ENCODE data around the gene RAB7A.
"Not testable (repeated sequence)": the region's sequence is repeated elsewhere in the genome, so short reads cannot be mapped to it uniquely, and the experiment has no call there.

Gene RAB7A

DNA sequence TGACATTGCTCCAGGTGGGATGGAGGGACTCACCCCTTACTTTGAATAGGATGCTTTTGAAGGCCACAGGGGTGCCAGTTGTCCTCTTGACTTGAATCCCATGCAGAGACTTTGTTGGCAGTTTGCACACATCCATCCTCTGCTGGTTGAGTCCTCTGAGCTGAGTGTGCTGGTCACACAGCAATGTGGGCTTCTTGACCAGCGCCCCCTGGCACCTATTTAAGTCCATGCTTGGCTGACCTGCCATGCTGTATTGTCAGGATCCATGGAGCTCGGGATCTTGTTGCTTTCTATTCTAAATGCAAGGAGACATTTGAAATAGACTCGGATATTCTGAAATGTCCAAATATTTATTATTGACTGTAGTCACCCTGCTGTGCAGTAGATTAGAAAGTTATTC is 19.8 kb downstream of the RAB7A start:
- DNase-seq, result no peak
- in situ Hi-C loops (cut with MboI; ENCODE audit: low pct_unique_long_range_greater_than_20kb, low sequenced_read_pairs), result no loop called here

DNA sequence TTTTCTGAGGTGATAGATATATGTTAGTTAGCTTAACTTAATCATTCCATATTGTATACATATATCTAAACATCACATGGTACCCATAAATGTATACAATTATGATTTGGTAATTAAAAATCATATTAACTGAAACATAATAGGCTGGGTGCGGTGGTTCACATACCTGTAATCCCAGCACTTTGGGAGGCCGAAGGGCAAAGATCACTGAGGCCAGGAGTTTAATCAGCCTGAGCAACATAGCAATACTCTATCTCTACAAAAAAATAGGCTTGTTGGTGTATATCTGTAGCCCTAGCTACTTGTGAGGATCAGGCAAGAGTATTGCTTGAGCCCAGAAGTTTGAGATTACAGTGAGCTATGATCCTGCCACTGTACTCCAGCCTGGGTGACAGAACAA is 20.9 kb downstream of the RAB7A start:
- in situ Hi-C loops (cut with MboI; ENCODE audit: low pct_unique_long_range_greater_than_20kb, low sequenced_read_pairs), result no loop called here
- DNase-seq, result no peak

DNA sequence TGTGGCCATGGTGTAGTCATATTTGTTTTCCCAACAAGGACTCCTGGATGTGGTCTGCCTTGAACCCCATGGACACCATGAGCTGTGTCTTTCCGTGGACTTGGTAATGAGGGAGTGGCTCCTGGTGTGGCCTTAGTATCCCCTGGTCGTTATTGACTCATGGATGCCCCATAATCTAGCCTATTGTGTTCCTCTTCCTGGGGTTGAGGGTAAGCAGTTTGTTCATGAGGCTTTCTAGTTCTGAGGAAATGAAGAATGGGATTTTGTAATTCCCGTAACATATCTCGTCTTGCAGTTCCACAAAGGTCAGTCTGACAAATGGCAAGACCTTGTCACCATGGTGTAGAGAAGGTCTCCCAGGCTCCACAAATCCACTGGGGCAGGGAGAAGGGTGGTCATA is 22.6 kb downstream of the RAB7A start:
- in situ Hi-C loops (cut with MboI; ENCODE audit: low pct_unique_long_range_greater_than_20kb, low sequenced_read_pairs), result no loop called here
- no peak for DNase-seq

DNA sequence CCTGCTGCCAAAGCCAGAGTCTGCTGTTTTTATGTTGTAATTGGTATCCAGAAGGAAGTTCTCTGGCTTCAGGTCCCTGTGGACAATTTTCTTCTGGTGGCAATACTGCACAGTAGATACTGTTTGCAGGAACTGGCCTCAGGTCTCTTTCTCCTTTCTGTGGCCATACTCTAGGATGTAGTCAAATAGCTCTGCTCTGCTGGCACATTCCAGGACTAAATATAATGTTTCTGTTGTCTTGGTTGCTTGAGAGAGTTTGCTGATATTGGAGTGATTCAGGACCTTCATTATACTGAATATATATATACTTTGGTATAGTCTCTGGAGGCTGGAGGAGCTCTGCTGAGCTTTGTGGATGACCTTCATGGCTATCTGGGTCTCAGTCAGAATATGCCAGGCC is 23.1 kb downstream of the RAB7A start:
- in situ Hi-C loops (cut with MboI; ENCODE audit: low pct_unique_long_range_greater_than_20kb, low sequenced_read_pairs), result no loop called here
- DNase-seq, result no peak

DNA sequence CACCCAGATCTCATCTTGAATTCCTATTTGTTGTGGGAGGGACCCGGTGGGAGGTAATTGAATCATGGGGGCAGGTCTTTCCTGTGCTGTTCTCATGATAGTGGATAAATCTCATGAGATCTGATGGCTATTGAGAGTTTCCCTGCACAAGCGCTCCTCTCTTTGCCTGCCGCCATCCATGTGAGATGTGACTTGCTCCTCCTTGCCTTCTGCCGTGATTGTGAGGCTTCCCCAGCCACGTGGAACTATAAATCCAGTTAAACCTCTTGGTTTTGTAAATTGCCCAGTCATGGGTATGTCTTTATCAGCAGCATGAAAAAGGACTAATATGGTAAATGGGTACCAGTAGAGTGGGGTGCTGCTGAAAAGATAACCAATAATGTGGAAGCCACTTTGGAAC is 23.6 kb downstream of the RAB7A start:
- DNase-seq; in situ Hi-C loops (cut with MboI; ENCODE audit: low pct_unique_long_range_greater_than_20kb, low sequenced_read_pairs): not testable (repeated sequence)

DNA sequence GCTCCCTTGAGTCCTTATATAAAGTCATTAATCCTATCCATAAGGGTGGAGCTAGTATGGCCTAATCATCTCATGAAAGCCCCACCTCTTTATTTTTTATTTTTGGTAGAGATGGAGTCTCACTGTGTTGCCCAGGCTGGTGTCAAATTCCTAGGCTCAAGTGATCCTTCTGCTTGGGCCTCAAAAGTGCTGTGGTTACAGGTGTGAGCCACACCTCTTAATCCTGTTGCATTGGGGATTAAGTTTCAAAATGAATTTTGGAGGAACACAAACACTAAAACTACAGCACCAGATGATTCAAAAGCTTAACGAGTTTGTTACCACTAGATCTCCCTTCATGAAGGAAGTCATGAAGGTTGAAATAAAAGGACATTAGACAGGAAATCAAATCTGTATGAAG is 27.7 kb downstream of the RAB7A start:
- in situ Hi-C loops (cut with MboI; ENCODE audit: low pct_unique_long_range_greater_than_20kb, low sequenced_read_pairs), result no loop called here
- no peak for DNase-seq

DNA sequence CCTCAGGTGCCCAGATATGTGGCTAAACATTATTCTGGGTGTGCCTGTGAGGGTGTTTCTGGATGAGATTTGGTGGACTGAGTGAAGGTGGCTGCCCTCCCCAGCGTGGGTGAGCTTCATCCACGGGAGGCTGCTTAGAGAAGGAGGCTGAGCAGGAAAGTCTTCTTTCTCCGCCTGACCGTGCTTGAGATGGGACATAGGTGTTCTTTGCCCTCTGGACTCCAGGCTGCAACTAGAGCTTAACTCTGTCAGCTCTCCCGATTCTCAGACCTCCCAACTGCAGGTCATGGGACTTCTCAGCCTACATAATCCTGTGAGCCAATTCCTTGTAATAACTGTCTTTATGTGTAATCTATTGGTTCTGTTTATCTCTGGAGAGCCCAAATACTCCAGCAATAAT is 34.1 kb downstream of the RAB7A start:
- no peak for DNase-seq
- in situ Hi-C loops (cut with MboI; ENCODE audit: low pct_unique_long_range_greater_than_20kb, low sequenced_read_pairs), result no loop called here

DNA sequence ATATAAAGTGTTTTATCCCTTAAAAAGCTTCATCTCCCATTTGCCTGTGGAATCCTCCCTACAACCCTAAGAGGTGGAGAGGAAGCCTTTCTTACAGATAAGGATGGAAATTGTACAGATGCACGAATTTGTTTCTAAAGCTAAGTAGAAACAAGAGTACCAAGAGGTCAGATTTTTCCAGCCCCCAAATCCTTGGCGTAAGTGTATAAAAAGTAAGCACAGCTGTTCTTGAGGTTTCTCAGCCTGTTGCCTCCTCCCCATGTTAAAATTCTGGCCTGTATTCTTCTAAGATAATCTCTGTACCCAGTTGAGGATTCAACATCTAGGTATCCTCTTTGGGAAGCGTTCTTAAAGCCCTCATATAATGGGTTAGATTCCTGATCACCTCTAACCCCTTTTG is 34.9 kb downstream of the RAB7A start:
- no peak for DNase-seq
- in situ Hi-C loops (cut with MboI; ENCODE audit: low pct_unique_long_range_greater_than_20kb, low sequenced_read_pairs), result no loop called here

DNA sequence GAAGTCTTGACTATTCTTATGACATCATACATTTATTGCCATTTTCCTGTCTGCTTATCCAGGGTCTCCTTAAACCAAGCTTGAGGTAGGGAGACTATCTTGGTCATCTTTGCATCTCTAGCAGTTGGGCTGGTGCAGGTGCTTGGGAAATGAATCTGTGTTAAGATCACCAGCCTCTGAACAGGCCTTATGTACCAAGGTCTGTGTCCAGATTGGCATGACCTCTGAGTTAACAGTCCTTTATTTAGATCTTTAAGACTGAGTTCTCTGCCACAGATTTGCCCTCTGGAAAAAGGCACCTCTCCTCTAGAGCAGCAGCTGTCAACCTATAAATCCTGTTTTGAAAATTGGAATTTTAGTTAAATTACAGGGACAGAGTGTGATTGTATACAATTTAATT is 35.4 kb downstream of the RAB7A start:
- no peak for DNase-seq
- in situ Hi-C loops (cut with MboI; ENCODE audit: low pct_unique_long_range_greater_than_20kb, low sequenced_read_pairs), result no loop called here

DNA sequence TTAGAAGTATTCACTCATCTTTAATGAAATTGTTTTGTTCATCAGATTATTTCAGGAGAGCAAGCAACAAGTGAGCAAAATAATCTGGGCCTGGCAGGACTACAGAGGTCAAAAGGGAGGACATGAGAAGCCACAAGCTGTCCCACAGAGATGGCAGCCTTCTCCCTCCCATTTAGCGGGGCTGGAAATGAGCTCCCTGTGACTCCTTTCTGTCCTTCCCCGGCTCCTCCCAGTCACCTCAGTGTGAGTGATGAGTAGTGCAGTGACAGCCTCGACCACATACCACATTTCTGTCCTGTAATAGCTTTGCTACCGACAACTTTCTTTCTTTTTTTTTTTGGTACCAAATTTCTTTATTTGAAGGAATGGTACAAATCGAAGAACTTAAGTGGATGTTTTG is 38.0 kb downstream of the RAB7A start:
- DNase-seq, result peak; percentile 15
- in situ Hi-C loops (cut with MboI; ENCODE audit: low pct_unique_long_range_greater_than_20kb, low sequenced_read_pairs), result no loop called here

DNA sequence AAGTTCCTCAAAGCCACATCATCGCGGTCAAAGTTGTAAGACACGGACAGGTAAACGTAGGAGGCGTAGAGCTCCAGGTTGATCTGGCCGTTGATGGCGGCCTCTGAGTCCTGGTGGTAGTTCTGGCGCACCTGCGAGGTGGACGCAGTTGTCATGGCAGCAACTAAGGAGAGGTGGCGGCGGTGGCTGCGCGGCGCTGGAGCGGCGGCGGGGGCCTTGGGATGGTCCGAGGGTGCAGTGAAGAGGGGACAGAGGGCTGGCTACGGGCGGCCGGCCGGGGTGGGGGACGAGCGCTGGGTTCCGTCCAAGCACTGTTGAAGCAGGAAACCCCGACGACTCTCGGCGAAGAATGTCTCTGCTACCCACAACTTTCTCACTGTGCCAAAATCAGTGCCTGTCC is 38.9 kb downstream of the RAB7A start:
- in situ Hi-C loops (cut with MboI; ENCODE audit: low pct_unique_long_range_greater_than_20kb, low sequenced_read_pairs), result no loop called here
- no peak for DNase-seq

DNA sequence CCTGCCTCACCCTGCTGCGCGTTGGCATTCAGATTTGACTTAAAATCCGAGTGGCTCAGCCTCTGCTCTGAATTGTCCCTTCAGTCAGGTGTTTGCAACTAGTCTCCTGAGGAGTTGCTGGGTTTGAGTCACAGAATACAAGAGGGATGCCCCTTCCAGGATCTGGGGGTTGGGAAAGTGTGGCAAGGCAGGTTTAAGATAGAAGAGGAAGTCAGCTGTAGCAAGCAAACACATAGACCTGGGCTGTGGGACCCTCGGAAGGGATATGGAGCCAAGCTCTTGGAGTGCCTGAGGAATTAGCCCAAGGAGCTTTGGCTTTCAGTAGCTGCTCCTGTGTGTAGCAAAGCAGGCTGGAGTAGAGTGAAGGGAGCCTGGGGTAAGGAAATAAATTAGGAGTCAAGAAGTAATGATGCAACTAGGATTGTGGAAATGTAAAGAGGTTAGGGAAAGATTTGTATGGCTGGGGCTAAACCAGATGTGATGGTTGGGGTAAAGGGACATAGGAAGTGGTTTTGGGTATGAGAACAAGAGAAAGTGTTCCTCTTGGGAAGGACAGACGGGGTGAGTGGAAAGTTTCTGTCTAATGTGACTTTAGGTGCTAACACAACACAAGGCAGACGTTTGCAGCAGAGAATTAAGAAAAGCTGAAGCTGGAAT is 41.2 kb downstream of the RAB7A start:
- in situ Hi-C loops (cut with MboI; ENCODE audit: low pct_unique_long_range_greater_than_20kb, low sequenced_read_pairs), result no loop called here

DNA sequence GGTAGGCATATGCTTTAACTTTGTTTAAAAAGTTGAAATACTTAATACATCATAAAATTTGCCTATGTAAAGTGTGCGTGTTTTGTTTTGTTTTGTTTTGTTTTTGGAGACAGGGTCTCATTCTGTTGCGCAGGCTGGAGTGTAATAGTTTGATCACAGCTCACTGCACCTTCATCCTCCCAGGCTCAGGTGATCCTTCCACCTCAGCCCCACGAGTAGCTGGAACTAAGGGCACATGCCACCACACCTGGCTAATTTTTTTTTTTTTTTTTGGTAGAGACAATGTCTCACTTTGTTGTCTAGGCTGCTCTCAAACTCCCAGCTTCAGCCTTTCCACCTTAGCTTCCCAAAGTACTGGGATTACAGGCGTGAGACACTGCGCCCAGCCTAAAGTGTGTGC is 42.5 kb downstream of the RAB7A start:
- no peak for DNase-seq
- in situ Hi-C loops (cut with MboI; ENCODE audit: low pct_unique_long_range_greater_than_20kb, low sequenced_read_pairs), result no loop called here

More for the DNA sequence above, 41.2 kb downstream of the RAB7A start:
- peak; percentile 25 for DNase-seq

DNA sequence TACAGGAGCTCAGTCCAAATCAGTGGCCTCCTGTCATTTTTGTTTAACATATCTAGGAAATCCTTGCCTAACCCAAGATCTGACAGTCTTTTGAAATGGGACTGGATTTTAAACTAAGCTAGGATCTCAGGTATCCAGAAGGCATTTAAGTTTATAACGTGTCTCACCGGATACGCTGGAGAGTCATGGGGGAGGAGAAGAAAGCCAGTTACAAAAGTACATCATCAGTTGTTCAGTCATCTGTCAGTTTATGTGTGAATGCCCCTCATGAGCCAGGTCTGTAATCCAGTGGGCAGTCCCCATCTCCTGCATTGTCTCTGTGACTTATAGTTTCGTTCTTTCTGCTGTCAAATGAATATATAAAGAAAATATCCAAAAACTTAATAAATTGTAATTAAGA is 44.4 kb downstream of the RAB7A start:
- in situ Hi-C loops (cut with MboI; ENCODE audit: low pct_unique_long_range_greater_than_20kb, low sequenced_read_pairs), result no loop called here
- no peak for DNase-seq

DNA sequence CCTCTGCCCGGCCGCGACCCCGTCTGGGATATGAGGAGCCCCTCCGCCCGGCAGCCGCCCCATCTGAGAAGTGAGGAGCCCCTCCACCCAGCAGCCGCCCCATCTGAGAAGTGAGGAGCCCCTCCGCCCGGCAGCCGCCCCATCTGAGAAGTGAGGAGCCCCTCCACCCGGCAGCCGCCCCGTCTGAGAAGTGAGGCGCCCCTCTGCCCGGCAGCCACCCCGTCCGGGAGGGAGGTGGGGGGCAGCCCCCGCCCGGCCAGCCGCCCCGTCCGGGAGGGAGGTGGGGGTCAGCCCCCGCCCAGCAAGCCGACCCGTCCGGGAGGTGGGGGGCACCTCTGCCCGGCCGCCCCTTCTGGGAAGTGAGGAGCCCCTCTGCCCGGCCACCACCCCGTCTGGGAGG is 47.2 kb downstream of the RAB7A start:
- in situ Hi-C loops (cut with MboI; ENCODE audit: low pct_unique_long_range_greater_than_20kb, low sequenced_read_pairs), result not testable (repeated sequence)

DNA sequence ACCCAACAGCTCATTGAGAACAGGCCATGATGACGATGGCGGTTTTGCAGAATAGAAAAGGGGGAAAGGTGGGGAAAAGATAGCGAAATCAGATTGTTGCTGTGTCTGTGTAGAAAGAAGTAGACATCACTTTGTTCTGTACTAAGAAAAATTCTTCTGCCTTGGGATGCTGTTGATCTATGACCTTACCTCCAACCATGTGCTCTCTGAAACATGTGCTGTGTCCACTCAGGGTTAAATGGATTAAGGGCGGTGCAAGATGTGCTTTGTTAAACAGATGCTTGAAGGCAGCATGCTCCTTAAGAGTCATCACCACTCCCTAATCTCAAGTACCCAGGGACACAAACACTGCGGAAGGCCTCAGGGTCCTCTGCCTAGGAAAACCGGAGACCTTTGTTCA is 47.6 kb downstream of the RAB7A start:
- DNase-seq; in situ Hi-C loops (cut with MboI; ENCODE audit: low pct_unique_long_range_greater_than_20kb, low sequenced_read_pairs): not testable (repeated sequence)

More for the DNA sequence above, 47.2 kb downstream of the RAB7A start:
- not testable (repeated sequence) for DNase-seq

DNA sequence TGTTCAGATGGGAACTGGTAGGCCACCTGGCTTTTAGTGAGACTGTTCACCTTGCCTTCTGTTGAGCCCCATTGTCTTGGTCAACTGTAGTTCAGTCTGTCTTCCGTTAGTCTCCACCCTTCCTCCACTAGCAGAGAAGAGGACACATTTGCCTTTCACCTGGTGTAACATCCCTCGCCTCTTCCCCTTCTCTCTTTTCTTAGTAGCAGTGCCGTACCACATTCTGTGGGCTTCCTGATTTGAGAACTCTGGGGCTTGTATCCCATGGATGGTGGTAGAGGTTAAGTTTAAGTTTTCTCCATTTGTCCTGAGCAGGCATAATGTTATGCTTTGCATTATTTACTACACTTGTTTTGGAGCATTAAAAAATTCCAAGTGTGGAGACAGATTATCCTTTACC is 49.3 kb downstream of the RAB7A start:
- no peak for DNase-seq
- in situ Hi-C loops (cut with MboI; ENCODE audit: low pct_unique_long_range_greater_than_20kb, low sequenced_read_pairs), result no loop called here

DNA sequence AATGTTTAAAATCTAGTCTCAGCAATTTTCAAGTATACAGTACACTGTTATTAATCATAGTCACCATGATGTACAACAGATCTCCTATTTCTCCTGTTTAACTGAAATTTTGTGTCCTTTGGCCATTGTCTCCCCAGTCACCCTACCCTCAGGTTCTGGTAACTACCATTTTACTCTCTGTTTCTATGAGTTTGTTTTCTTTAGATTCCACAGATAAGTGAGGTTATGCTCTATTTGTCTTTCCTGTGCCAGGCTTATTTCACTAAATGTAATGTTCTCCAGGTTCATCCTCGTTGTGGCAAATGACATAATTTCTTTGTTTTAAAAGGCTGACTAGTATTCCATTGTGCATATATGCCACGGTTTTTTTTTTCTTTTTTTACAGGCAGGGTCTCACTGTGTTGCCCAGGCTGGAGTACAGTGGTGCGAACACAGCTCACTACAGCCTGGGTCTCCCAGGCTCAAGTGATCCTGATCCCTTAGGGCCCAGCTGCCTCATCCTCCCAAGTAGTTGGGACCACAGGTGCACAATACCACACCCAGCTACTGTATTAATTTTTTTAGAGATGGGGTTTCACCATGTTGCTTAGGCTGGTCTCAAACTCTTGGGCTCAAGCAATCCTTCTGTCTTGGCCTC is 50.0 kb downstream of the RAB7A start:
- no peak for DNase-seq
- in situ Hi-C loops (cut with MboI; ENCODE audit: low pct_unique_long_range_greater_than_20kb, low sequenced_read_pairs), result no loop called here

DNA sequence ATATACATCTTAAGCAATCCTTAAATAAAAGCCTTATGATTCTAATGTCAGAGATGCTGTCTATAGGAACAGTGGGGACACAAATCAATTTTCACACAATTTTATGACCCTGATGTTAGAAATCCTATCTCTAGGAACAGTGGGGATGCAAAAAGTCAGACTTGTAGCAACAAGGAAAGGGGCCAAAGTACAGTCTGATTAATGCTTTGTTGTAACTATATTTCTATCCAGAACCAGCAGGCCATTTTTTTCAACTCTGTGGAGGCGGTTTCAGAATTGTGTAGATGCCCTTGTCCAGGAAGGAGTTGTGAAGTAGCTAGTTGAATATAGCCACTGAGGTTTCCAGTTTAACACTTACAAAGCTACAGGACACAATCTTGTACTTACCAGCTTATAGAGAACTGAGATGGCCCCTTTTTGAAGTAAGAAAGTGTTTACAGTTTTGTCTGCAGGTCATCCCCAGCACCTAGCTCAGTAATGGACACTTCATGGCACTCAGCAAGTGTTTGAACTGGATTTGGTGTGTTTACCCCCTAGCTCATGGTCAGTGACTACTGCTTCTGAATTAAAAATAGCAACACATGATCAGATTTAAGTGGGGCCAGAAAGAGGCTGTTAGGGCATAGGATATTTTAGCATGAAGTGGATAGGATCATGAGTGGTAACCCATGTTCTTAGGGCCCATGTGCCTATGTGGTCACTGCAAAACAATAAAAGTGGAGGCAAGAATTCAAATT is 54.3 kb downstream of the RAB7A start:
- in situ Hi-C loops (cut with MboI; ENCODE audit: low pct_unique_long_range_greater_than_20kb, low sequenced_read_pairs), result no loop called here
- no peak for DNase-seq

DNA sequence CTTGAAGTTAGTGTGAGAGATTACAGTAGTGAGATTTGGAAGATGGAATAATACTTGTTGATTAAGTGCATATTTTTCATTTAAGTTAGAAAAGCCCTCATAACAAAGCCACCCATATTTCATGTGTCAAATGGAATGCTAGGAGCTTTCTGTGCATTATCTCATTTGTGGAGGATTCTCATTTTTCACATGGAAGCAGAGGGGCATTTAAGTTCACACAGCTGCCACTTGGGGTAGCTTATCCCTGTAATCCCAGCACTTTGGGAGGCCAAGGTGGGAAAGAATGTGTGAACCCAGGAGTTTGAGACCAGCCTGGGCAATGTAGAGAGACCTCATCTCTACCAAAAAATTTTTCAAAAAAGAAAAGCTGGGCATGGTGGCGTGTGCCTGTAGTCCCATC is 55.2 kb downstream of the RAB7A start:
- DNase-seq, result no peak
- in situ Hi-C loops (cut with MboI; ENCODE audit: low pct_unique_long_range_greater_than_20kb, low sequenced_read_pairs), result no loop called here

Measured in KBM-7 (cell line).